NK-92 treated with Interleukin-12 subunit alpha and Interleukin-12 subunit beta, amount 100 ng/mL, for 24 hours (cell line): Measurements from ENCODE around the gene PRDX3.

Source experiments
- DNase-seq: peaks from one replicate; lab custom pipeline; 2025; lab: John Stamatoyannopoulos, UW

PRDX3 gene

DNA sequence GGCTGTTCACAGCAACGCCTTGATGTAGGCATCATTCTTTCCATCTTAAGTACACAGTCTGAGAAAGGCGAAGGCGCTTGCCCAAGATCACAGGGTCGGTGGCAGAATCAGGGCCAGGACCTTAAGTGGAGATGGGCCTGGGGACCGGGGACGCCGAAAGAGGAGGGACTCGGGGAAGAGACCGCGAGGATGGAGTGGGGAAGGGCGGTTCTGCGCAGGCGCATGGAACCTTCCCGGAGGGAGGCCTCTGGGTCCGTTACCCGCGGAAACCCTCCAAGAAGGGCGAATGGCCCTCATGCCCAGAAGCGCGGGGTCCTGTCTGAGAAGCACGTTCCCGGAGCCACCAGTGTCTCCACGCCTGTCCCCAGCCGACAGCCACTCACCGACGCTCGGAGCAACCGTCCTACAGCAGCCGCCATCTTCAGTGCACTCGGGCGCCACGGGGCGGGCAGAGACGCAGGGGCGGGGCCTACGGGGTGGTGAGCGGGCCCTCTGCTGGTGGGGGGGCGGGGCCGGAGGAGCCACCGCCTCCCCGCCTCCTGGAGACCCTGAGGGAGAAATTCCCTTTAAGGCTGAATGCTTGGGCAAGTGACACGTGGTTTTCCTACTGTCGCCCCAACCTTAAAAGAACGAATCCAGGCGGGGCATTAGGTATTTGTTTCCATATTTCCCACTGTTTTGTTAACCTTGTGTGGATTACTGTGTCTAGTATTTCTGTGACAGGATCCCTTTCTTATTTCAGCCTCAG, at the start of gene PRDX3:
PRDX3 (minus strand) TSS at position 441 of the 748 bp plus-strand sequence; CDS start at position 419, 22 bp downstream.
- DNase-seq: peak; percentile 88

GRCh38 chr10:119227825-119228224, 49.2 kb upstream of the PRDX3 start:
- DNase-seq: no peak

GRCh38 chr10:119225083-119225658, 46.6 kb upstream of the PRDX3 start:
- DNase-seq: no peak

DNA sequence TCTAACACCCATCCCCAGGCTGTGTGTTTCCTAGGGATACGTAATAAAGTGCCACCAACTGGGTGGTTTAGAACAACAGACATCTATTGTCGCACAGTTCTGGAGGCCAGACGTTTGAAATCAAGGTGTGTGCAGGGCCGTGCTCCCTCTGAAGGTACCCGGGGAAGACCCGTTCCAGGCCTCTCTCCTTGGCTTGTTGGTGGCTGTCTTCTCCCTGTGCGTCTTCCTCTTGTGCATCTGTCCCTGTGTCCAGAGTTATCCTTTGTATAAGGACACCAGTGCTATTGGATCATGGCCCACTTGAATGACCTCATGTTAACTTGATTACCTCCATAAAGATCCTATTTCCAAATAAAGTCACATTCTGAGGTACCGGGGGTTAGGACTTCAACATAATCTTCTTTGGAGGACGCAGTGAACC, 44.4 kb upstream of the PRDX3 start:
- no peak for DNase-seq

DNA sequence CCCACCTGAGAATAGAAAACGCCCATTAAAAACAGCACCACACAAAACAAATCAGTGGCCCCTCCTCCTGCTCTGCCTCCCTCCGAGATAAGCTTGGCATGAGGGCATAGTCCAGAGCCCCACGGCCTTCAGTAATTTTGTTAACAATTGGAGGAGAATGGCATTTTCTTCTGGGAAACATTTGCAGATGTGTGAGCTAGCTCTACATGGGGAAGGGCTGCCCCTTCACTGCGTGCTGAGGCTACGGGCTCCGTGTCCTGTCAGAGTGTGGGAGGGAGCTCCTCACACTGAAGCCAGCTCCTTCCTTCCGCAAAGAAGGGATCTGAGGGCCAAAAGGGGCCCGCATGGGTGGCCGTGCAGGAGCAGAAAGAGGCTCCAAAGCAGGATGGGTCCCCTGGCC, 43.9 kb upstream of the PRDX3 start:
- DNase-seq: no peak

- no peak for DNase-seq
Observed at GRCh38 chr10:119221666-119222065, 43.1 kb upstream of the PRDX3 start.

GRCh38 chr10:119221201-119221600, 42.6 kb upstream of the PRDX3 start:
- DNase-seq: no peak

DNA sequence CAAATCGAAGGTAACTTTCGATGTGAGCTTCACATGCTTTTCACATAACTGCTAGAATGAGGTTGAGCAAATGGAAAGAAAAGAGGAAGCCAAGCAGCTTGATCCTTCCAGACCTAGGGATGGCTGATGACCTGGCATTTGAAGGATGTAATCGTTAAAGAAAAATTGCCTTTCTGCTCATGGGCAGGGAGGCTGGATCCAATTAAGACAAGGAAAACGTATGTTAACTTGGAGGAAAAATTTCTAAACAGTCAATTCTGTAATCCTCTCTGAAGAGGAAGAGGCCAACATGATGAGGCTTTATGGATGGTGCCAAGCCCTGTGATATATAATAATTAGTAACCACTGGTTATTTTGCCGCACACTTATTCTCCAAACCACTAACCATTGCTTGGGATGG, 41.3 kb upstream of the PRDX3 start:
- DNase-seq: no peak

DNA sequence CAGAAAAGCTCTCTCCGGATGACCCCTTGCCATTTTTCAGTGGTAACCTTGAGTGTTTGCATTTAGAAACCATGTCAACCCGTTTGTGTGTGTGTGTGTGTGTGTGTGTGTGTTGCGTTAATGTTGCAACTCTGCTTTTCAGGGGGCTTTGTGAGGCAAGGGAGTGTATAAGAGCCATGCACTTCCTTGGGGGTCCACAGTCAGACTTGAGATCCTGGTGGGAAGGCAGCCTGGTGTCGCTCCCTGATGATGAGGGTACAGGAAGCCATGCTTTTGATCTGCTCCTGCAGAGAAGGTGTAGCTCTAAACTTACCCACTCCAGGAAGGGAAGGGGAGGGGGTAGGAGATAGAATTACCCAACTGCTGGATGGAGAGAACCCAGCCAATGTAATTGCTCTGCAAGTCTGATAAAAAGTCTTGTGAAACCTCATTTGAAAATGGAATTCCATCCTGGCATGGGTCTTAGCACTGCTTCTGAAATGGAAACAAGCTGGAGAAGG, 39.4 kb upstream of the PRDX3 start:
- DNase-seq: no peak

DNA sequence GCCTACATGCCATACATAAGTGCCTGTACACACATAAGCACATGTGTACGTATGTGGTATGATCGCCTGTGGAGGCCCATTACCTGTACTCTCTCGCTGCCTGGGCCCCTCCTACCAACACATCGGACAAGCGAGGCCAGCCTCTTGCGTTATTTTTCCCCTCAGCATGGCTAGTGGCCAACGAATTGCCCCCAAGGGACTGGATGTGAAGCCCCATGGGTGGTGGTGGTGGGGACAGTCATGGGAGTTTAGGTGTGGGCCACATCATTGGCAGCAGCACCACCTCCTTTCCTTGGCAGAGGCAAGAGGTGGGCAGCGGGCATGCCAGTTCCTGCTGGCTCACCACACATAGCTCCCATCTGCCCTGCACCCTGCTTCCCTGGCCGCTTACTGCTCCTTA, 38.8 kb upstream of the PRDX3 start:
- no peak for DNase-seq

DNA sequence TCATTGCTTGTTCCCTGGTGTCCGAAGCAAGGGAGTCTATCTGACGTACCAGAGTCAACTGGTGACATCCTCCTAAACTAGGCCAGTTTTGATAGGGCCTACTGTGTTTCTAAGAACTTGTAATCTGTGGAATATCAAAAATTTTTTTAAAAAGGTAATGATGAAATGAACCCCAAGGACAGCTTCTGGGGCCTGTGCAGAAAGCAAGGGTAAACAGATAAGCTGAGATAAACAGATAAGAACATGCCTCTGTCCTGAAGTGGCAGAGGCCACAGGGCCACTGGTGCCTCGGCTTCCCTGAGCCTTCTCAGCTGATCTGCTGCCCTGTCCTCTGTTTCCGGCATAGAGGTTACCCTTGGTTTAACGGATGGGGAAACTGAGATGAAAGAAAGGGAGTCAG, 37.5 kb upstream of the PRDX3 start:
- DNase-seq: no peak

DNA sequence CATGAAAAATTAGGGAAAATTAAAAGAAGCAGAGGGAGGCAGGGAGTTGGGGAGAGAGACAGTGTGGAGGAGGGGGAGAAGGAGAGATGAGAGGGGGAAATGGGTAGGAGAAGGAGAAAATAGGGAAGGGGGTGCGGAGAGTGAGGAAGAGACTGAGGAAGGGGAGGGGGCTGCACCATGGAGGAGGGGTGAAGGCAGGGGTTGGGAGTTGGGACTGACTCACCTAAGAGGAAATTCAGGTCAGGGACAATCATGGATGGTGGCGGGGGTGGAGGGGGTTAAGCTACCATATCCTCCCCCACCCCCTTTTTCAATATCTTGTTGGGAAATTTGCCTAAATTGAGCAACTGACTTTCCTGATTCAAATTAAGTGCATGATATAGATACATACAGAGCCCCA, 36.8 kb upstream of the PRDX3 start:
- no peak for DNase-seq

GRCh38 chr10:119211625-119212441, 33.2 kb upstream of the PRDX3 start:
- DNase-seq: no peak

GRCh38 chr10:119211176-119211575, 32.6 kb upstream of the PRDX3 start:
- no peak for DNase-seq

- DNase-seq: no peak
Observed at GRCh38 chr10:119210633-119211032, 32.0 kb upstream of the PRDX3 start.

- DNase-seq: no peak
Observed at GRCh38 chr10:119209736-119210355, 31.2 kb upstream of the PRDX3 start.

- peak; percentile 49 for DNase-seq
Observed at GRCh38 chr10:119209035-119209735, 30.6 kb upstream of the PRDX3 start.

DNA sequence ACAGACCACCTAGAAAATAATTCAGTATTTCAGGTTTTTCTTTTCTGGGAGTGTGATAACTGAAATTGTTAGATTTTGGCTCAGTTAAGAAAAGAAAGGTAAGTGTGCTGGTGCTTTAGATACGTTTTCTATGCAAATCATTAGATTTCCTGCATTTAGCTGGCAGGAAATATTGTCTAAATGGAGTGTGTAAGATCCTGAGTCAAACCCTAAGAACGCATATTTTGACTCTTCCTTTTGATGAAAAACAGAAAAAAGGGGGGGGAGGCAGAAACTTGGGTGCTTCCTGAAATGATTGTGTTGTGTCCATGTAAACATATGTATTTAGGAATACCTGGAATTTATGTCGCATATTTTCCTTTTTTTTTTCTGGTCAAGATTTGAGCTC, 29.9 kb upstream of the PRDX3 start:
- DNase-seq: no peak

DNA sequence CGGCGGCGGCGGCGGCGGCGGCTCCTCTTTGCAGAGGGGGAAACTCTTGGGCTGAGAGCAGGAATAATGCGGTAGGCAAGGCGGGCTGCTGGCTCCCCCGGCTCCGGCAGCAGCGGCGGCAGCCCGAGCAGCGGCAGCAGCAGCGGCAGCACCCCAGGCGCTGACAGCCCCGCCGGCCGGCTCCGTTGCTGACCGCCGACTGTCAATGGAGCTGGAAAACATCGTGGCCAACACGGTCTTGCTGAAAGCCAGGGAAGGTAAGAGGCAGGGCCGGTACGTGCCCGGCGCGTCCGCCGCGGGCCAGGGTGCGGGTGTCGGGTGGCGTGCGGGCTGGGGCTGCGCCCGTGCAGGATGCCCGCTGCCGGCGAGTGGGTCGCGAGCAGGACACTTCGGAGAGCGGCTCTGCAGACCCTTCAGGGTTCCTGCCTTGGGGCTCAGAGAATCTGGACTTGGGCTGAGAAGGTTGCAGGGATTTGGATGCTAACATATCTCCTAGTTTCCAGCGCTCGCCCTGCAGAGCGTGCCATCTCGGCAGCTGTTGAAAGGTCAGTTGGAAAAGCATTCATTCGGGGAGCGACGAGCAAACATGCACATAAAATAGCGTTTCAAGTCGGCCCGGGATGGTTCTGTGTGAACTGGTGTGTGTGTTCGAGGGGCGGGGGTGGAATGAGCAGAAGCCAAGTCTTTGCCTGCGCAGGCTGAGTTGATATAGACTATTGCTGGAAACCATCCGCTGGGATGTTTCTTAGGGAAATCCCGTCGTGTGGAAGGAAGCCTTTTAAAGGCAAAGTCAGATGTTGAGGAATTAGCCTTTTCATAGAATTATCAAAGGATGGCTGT, 29.3 kb upstream of the PRDX3 start:
- peak; percentile 56 for DNase-seq

- DNase-seq: peak; percentile 93
Observed at GRCh38 chr10:119207366-119207666, 28.7 kb upstream of the PRDX3 start, which contains the start of gene GRK5. Gene GRK5 (plus strand): TSS chr10:119207571. CDS start chr10:119207918, 347 bp downstream.
